ENCODE results near the gene ZNF618. TPM values are rescaled to one million over a fixed set of nuclear protein-coding genes. Genes with fewer than 3 reads are reported as not detected.

Gene ZNF618
- polyA plus RNA-seq, 3 donors = 0.53 to 1.9 (median 0.78) TPM

GRCh38 chr9:113984639-113985380, 108.7 kb downstream of the ZNF618 start:
- WGBS (ENCODE audit: insufficient coverage) = 100% methylated on average over 3 of the region's 10 CpGs
- Histone ChIP-seq H3K79me2 (ENCODE audit: insufficient read depth, low read length) (no peaks in the 10 kb centered on the region), H3K9me3 (replicated peaks in 1 of 2; ENCODE audit: control insufficient read depth in 1 of 2, insufficient read depth in 1 of 2, low read length in 2 of 2) (no peaks in the 10 kb centered on the region), H3K27me3 (ENCODE audit: control insufficient read depth in 2 of 2, insufficient read depth in 2 of 2, low read length in 2 of 2) (no peaks in the 10 kb centered on the region), H3K4me3 (replicated peaks in 1 of 3; ENCODE audit: low read depth in 2 of 3, low read length in 3 of 3) (no peak overlapping the region), H3K4me2 (replicated peaks; ENCODE audit: extremely low read depth, low read length, poor library complexity, severe bottlenecking) (no peak overlapping the region), H4K20me1 (ENCODE audit: insufficient read depth, low read length) (no peaks in the 10 kb centered on the region), H2AFZ (ENCODE audit: insufficient read depth, low read depth, low read length, poor library complexity, severe bottlenecking) (no peak overlapping the region), H3K36me3 (replicated peaks in 1 of 2; ENCODE audit: control insufficient read depth in 1 of 2, insufficient read depth in 2 of 2, low read length in 2 of 2) (no peaks in the 10 kb centered on the region), H3K9ac (ENCODE audit: insufficient read depth, low read length, poor library complexity, severe bottlenecking) (no peak overlapping the region), H3K27ac (ENCODE audit: low read depth in 1 of 2, low read length in 2 of 2) (no peak overlapping the region), H3K4me1 (ENCODE audit: control insufficient read depth in 1 of 2, insufficient read depth in 2 of 2, low read length in 2 of 2) (no peaks in the 10 kb centered on the region)
- no peak for DNase-seq
- H3K36me3 Mint-ChIP-seq = peaks cover 13 to 17% of the 10 kb centered on the region in 2 donors
- H3K4me1 Mint-ChIP-seq = peaks cover 7% of the 10 kb centered on the region
- H3K4me3 Mint-ChIP-seq = no peak overlapping the region
- H3K9me3 Mint-ChIP-seq = no peaks in the 10 kb centered on the region
- H3K27ac Mint-ChIP-seq = no peak overlapping the region
- intact Hi-C loops (cut with micrococcal nuclease) = no loop called here
- no peak for TF ChIP-seq CTCF (IDR thresholded peaks at IDR 0.05)
- H3K27me3 Mint-ChIP-seq (ENCODE audit: low read depth in 3 of 3) = no peaks in the 10 kb centered on the region

- no peaks in the 10 kb centered on the region for H3K27me3 Mint-ChIP-seq (ENCODE audit: low read depth in 3 of 3)
- Histone ChIP-seq H3K4me1 (ENCODE audit: control insufficient read depth in 1 of 2, insufficient read depth in 2 of 2, low read length in 2 of 2) (no peaks in the 10 kb centered on the region), H3K27me3 (ENCODE audit: control insufficient read depth in 2 of 2, insufficient read depth in 2 of 2, low read length in 2 of 2) (no peaks in the 10 kb centered on the region), H3K27ac (ENCODE audit: low read depth in 1 of 2, low read length in 2 of 2) (no peak overlapping the region), H3K4me3 (replicated peaks in 1 of 3; ENCODE audit: low read depth in 2 of 3, low read length in 3 of 3) (no peak overlapping the region), H3K79me2 (ENCODE audit: insufficient read depth, low read length) (no peaks in the 10 kb centered on the region), H3K4me2 (replicated peaks; ENCODE audit: extremely low read depth, low read length, poor library complexity, severe bottlenecking) (no peak overlapping the region), H2AFZ (ENCODE audit: insufficient read depth, low read depth, low read length, poor library complexity, severe bottlenecking) (no peak overlapping the region), H3K9me3 (replicated peaks in 1 of 2; ENCODE audit: control insufficient read depth in 1 of 2, insufficient read depth in 1 of 2, low read length in 2 of 2) (no peaks in the 10 kb centered on the region), H3K9ac (ENCODE audit: insufficient read depth, low read length, poor library complexity, severe bottlenecking) (no peak overlapping the region), H3K36me3 (replicated peaks in 1 of 2; ENCODE audit: control insufficient read depth in 1 of 2, insufficient read depth in 2 of 2, low read length in 2 of 2) (no peaks in the 10 kb centered on the region), H4K20me1 (ENCODE audit: insufficient read depth, low read length) (no peaks in the 10 kb centered on the region)
- intact Hi-C loops (cut with micrococcal nuclease) = no loop called here
- no peak overlapping the region for H3K4me3 Mint-ChIP-seq
- H3K27ac Mint-ChIP-seq = no peak overlapping the region
- peaks cover 10% of the 10 kb centered on the region for H3K4me1 Mint-ChIP-seq
- DNase-seq = no peak
- H3K36me3 Mint-ChIP-seq = peaks cover 18 to 19% of the 10 kb centered on the region in 2 donors
- no peak for TF ChIP-seq CTCF (IDR thresholded peaks at IDR 0.05)
- H3K9me3 Mint-ChIP-seq = no peaks in the 10 kb centered on the region
- WGBS (ENCODE audit: insufficient coverage) = 84% methylated on average over 12 of the region's 15 CpGs
Observed at GRCh38 chr9:113985968-113986585, 110.0 kb downstream of the ZNF618 start.

All from CD14-positive monocyte (primary cell).